Measurements from ENCODE around the gene ABHD11.

- no peak for TF ChIP-seq CTCF (optimal IDR thresholded peaks at IDR 0.05 in 1 of 3, IDR thresholded peaks at IDR 0.05 in 1 of 3, conservative IDR thresholded peaks at IDR 0.05 in 1 of 3; ENCODE audit: extremely low read depth in 1 of 3, insufficient read depth in 2 of 3, low read length in 3 of 3)
- TF ChIP-seq EZH2 (IDR thresholded peaks at IDR 0.05; ENCODE audit: low read length) = no peak
Measured at GRCh38 chr7:73712773-73713172, 25.8 kb downstream of the ABHD11 start.
